ENCODE measurements around the gene RYR1.

- no peak for TF ChIP-seq POLR2A (IDR thresholded peaks at IDR 0.05)
- no peak for TF ChIP-seq CTCF (IDR thresholded peaks at IDR 0.05)
These were observed 22.3 kb upstream of the RYR1 start for GRCh38 chr19:38411041-38411712.

Measured in gastroesophageal sphincter (tissue), 3 donors.